K562 (cell line): Measurements from ENCODE around the gene PPT2. TPM values are rescaled to one million over a fixed set of nuclear protein-coding genes. Genes with fewer than 3 reads are reported as not detected.
A peak's percentile ranks its signal among the peaks of the same experiment; 100 is the strongest.

Experiments used
- ARNT ChIP-seq, 2 experiments: fragments of 450-650 bp; IDR thresholded peaks; 2 replicates each; pipeline ENCODE4 v1.6.1; 2016; ENCODE audit warnings: mild to moderate bottlenecking in 1 of 2
- CBX3 ChIP-seq, 2 experiments: IDR thresholded peaks; 1 replicate in 1 of 2; 2 replicates in 1 of 2; pipeline ENCODE4 v1.6.1; 2012; ENCODE audit warnings: inconsistent platforms in 2 of 2, low read length in 2 of 2, borderline replicate concordance in 1 of 2, control low read depth in 1 of 2
- CREB1 ChIP-seq, 2 experiments: sonication (generic) in 1 of 2; formaldehyde crosslinking in 1 of 2; IDR thresholded peaks; 2 replicates each; pipeline versions ENCODE4 v1.6.1 to v1.8.0; 2012 to 2022; ENCODE audit warnings: inconsistent platforms in 1 of 2, mild to moderate bottlenecking in 1 of 2, missing genetic modification reagents in 1 of 2, moderate library complexity in 1 of 2
- HCFC1 ChIP-seq: IDR thresholded peaks from 2 replicates; pipeline ENCODE4 v1.6.1; 2012; ENCODE audit warnings: low read depth, low read length, improper control_type of control experiment
- MBD1 ChIP-seq: fragments of 250-450 bp; sonication (Bioruptor Pico); IDR thresholded peaks from 2 replicates; pipeline ENCODE4 v1.8.0; 2022; ENCODE audit warnings: inconsistent platforms
- PBX2 ChIP-seq, 2 experiments: IDR thresholded peaks in 1 of 2; conservative IDR thresholded peaks in 1 of 2; 2 replicates each; pipeline ENCODE4 v1.6.1; 2016; ENCODE audit warnings: low read depth in 2 of 2, mild to moderate bottlenecking in 1 of 2, missing compliant biosample characterization in 1 of 2, missing genetic modification characterization in 1 of 2, moderate library complexity in 1 of 2
- PHB ChIP-seq: fragments of 250-450 bp; sonication (Bioruptor Pico); IDR thresholded peaks from 2 replicates; pipeline ENCODE4 v1.5.0; 2021
- RBM34 ChIP-seq: fragments of 200-400 bp; formaldehyde crosslinking; IDR thresholded peaks from 2 replicates; pipeline ENCODE4 v1.6.1; 2018; ENCODE audit warnings: low read length, borderline replicate concordance; ENCODE audit not compliant: insufficient read depth
- SAP30 ChIP-seq: fragments of 200-600 bp; sonication (generic); IDR thresholded peaks from 2 replicates; pipeline ENCODE4 v1.6.1; 2012; ENCODE audit warnings: borderline replicate concordance, low read depth, mild to moderate bottlenecking, moderate library complexity, low read length, control low read depth, inconsistent platforms; ENCODE audit not compliant: insufficient read depth, poor library complexity, severe bottlenecking
- SMAD1 ChIP-seq: fragments of 150-350 bp; IDR thresholded peaks from 2 replicates; pipeline ENCODE4 v1.6.1; 2014; ENCODE audit warnings: low read length, low read depth; ENCODE audit not compliant: partially characterized antibody
- VEZF1 ChIP-seq: fragments of 200-800 bp; sonication (Bioruptor generic); IDR thresholded peaks from 2 replicates; pipeline ENCODE4 v1.6.1; 2017; ENCODE audit warnings: missing genetic modification characterization, missing compliant biosample characterization
- ZNF212 ChIP-seq: fragments of 450-650 bp; formaldehyde crosslinking; IDR thresholded peaks from 2 replicates; pipeline ENCODE4 v1.4.0; 2020; ENCODE audit warnings: mild to moderate bottlenecking
- polyA plus RNA-seq, 8 experiments: library from polyadenylated mRNA; depleted of rRNA in 4 of 8; stranded (reverse) in 5 of 8; unstranded in 3 of 8; fragments of >200 nt; fragmentation: Nextera tagmentation in 2 of 8; fragmentation: Illumina TruSeq in 1 of 8; extraction: Ambion mirVana in 2 of 8; extraction: Trizol in 1 of 8; gene quantifications; 2 replicates each; pipeline versions ENCODE4 v1.2.1 to v1.2.3, GENCODE V29; 2011 to 2014; ENCODE audit warnings: inconsistent platforms in 1 of 8, missing spikeins in 1 of 8
- total RNA-seq, 7 experiments: library from RNA; depleted of rRNA in 6 of 7; stranded (reverse); fragments of >200 nt in 6 of 7; fragmentation: Illumina TruSeq in 2 of 7; extraction: Trizol in 2 of 7; gene quantifications; 2 replicates each; pipeline versions ENCODE4 v1.2.1 to v1.2.3, GENCODE V29; 2011 to 2021; ENCODE audit warnings: low replicate concordance in 1 of 7
- TF ChIP-seq, protein P1 (sequence below): sonication (generic); formaldehyde crosslinking; IDR thresholded peaks from 2 replicates; pipeline ENCODE4 v1.8.0; 2022; ENCODE audit warnings: mild to moderate bottlenecking, low read depth, missing genetic modification reagents
- TF ChIP-seq, protein P2 (sequence below): fragments of 250-450 bp; sonication (Bioruptor Pico); IDR thresholded peaks from 2 replicates; pipeline ENCODE4 v1.9.0; 2021; ENCODE audit warnings: mild to moderate bottlenecking, inconsistent platforms

Gene PPT2
- total and polyA plus RNA-seq, 9 of the 15 experiments (the other 6 are each of a cell fraction or from before 2014, with no cell fraction given): 27.4 to 98.8 (median 69.9) TPM

DNA sequence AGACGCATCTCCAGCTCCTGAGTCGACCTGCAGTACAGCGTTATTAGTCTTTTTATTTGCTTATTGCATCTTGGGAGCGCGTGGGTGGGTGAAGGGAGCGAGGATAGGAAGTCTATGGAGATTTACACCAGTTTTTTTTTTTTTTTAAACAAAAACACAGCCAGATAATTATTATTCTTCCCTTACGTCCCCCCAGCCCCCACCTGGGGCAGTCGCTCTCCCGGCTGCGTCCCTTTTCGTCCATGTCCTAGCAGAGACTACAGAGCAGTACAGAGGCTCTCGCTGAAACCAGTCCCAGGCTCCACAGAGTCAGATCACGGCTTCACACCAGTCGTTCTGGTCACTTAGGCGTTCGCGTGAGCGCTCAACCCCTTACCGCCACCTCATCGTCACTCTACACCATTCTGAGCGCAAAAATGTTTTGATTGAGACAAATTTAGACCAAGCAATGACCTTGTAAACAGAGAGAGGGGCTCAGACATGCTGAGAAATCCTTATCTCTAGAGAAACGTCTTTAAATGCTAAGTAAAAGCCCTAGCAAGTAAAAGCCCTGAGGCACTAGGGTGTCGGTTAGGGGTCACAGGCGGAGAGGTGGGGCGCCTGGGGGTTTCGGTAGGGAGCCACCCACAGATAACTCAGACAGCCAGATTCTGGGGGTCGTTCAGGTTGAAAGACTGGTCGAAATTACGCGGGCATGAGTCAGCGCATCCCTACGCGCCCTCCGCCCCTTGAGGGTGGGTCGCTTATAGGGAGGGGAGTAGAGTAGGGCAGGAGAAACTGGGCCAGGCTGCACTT lies 975 bp upstream of the PPT2 start (continued):
- TF ChIP-seq PBX2 (CRISPR knock-in tag; IDR thresholded peaks at IDR 0.05; ENCODE audit: low read depth) (no peak), PBX2 (tag; conservative IDR thresholded peaks at IDR 0.05; ENCODE audit: low read depth) (no peak), ZNF212 (CRISPR knock-in tag) (no peak), HCFC1 (no peak), CBX3 (IDR thresholded peaks at IDR 0.05; ENCODE audit: borderline replicate concordance in 1 of 2, low read length in 2 of 2) (peak in 1 of 2 experiments; percentile 12; a peak in 1 of 3 replicates), VEZF1 (CRISPR knock-in tag) (peak; percentile 38; the same call in 1 of the 2 replicates), CREB1 (IDR thresholded peaks at IDR 0.05) (0 out of 2 replicates have a peak, but pooled peaks have one; percentile 25), CREB1 (CRISPR knock-in tag; IDR thresholded peaks at IDR 0.05) (no peak), MBD1 (CRISPR knock-in tag) (no peak), SAP30 (no peak), RBM34 (no peak), PHB (CRISPR knock-in tag) (no peak), ARNT (IDR thresholded peaks at IDR 0.05) (no peak), SMAD1 (peak; percentile 30)
- TF ChIP-seq, protein P1, sequence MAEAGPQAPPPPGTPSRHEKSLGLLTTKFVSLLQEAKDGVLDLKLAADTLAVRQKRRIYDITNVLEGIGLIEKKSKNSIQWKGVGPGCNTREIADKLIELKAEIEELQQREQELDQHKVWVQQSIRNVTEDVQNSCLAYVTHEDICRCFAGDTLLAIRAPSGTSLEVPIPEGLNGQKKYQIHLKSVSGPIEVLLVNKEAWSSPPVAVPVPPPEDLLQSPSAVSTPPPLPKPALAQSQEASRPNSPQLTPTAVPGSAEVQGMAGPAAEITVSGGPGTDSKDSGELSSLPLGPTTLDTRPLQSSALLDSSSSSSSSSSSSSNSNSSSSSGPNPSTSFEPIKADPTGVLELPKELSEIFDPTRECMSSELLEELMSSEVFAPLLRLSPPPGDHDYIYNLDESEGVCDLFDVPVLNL: no peak
- TF ChIP-seq, protein P2, sequence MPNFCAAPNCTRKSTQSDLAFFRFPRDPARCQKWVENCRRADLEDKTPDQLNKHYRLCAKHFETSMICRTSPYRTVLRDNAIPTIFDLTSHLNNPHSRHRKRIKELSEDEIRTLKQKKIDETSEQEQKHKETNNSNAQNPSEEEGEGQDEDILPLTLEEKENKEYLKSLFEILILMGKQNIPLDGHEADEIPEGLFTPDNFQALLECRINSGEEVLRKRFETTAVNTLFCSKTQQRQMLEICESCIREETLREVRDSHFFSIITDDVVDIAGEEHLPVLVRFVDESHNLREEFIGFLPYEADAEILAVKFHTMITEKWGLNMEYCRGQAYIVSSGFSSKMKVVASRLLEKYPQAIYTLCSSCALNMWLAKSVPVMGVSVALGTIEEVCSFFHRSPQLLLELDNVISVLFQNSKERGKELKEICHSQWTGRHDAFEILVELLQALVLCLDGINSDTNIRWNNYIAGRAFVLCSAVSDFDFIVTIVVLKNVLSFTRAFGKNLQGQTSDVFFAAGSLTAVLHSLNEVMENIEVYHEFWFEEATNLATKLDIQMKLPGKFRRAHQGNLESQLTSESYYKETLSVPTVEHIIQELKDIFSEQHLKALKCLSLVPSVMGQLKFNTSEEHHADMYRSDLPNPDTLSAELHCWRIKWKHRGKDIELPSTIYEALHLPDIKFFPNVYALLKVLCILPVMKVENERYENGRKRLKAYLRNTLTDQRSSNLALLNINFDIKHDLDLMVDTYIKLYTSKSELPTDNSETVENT (CRISPR knock-in tag): no peak
